HG03060 (cell line): ENCODE data around the gene CMTM4.
"Not testable (repeated sequence)": the region's sequence is repeated elsewhere in the genome, so short reads cannot be mapped to it uniquely, and the experiment has no call there.

ENCODE experiments used
- ATAC-seq: cut with Tn5 transposase; IDR thresholded peaks from one replicate; pipeline ENCODE4 v1.9.1; 2021; ENCODE audit warnings: low read depth, moderate number of reproducible peaks; ENCODE audit not compliant: unreplicated experiment

The CMTM4 gene

DNA sequence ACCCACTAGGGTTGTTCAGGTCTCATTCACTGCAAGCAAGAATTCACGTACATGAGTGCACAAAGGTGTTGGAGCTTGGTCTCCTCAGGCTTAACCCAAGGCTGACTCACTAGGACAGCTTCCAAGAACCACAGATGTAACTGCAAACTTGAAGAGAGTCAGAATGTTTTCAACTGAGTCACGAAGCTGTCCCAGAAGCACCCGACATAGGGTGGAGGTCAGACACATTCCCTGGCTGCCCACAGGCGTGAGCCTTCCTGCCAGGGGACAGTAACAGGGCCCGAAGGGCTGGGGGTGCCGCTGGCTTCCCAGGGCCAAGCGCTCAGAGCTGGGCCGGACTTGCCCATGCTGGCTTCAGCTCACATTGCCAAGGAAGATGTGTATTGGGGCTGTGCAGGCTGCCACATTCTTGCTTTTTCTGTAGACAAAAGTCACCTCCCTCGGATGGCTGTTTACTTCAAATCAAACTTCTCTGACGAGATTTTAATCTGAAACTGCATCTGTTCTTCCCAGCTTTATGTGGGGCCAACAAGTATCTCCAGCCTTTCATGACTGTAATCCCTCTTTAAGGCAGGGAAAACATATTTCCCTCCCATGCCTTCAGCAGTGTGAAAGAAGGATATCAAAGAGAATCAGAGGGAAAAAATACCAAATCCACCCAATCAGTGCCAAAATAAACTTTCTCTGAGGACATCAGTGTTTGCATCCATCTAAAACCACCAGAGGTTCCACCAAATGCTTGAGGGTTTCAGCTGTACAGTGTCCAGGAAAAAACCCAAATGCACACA is 77.8 kb downstream of the CMTM4 start:
- ATAC-seq: no peak

DNA sequence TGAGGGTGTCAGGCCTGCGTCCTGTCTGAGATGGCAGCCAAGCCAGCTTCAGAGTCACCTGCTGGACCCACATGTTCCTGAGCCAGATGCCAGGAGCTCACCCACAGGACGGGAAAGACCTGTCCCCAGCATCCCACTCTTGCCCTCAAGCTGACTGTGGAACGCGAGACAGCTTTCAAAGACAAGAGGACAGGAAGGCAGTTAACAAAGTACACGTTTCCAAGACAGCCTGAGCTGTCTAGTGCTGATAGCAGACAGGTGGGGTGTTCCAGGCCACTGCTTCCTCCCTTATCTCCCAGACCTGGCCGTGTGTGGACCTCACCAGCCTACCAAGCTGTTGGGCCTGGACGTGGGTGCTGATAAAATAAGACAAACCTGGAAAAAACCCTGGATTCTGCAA is 78.8 kb downstream of the CMTM4 start:
- no peak for ATAC-seq

DNA sequence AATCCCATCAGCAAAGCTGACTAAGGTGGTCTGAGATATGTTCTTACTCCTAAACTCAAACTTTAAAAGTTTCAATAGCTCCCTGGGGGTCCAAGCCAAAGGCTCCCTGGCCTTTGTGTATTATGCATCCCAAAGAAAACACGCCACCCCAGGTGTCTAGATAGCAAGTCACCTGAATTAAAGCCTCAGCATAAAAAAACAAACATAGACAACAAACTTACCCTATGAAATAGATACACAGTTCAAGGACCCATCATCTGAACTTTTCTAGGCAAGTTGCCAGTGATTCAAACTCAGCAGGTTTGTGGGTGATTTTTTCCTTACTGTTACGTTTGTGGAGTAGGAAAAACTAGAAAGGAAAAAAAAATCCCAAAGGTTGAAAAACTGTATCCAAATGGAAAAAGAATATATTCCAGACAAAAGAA is 79.5 kb downstream of the CMTM4 start:
- ATAC-seq: no peak

DNA sequence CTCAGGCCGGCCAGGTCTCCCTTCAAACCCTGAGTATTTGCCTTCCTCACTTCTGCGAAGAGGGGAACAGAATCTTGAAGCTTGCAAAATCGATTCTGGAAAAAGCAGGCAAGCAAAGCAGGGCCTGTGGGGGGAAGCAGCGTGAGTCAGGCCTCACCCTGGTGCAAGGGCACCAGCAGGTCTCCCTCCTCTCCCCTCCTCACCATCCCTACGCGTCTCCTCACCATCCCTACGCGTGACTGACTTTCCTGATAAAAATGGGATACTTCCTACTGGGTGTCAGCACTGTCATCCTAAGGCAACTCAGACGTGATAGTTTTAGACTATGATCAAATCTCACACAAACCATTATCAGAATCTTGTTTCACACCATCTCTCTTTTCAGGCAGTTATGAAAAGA is 80.0 kb downstream of the CMTM4 start:
- ATAC-seq: no peak

DNA sequence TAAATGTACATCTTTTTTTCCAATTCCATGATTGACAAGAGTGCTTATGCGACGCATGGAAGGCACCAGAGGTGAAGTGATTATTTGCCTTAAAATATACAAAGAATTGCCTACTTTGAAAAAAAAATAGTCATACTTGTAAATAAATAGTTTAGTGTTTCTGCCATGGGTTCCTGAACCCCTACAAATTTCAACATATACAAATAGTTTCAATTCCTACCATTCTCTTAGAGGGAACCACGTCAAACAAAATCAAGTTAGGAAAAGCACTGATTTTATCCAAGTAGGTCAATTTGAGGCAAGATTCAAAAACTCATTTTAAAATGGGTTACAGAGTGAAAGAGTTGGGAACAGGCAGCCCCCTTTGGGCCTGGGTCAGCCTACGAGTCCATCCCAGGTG is 80.4 kb downstream of the CMTM4 start:
- no peak for ATAC-seq

DNA sequence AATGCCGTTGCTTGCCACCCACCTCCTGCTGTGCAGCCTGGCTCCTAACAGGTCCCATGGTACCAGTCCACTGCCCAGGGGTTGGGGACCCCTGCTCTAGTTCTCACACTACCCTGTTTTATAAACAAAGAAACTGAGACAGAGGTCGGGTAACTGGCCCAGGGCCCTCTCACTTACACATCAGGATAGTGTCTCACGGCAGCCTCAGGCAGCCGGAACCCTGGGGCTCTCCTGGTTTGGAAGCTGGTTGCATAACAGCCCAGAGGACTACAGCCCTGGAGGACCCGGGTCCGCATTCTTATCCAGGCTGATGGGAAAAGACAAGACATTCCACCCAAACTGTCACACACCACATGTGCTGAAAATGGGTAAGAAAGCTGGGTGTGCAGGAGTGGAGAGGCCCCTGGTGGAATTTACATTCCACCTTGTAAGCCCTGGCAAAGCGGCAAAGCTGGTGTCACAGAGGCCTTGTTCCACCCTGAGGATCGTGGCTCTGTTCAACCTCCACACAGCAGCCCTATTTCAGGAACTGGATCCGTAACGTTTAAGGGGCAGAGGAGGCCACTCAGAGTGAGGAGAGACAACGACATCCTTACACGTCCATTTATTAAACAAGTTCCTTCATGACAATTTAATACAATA is 82.3 kb downstream of the CMTM4 start:
- no peak for ATAC-seq

DNA sequence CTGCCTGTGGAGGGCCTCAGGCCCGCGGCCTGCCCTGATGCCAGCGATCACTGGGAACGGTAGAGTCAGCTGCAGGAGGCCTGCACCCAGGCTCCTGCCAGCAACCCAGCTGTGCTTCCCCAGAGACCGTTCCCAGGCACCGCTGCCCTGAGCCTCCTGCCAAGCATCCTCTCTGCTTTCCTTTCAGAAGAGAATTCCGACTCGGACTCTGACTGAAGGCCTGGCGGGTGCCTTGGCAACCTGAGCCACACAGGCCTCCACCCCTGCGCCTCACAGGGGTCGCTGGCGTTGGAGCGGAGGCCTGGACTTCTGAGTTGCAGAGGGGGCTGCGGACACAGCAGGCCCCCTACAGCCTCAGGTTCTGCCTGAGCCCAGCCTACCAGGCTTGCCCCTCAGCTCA is 84.1 kb downstream of the CMTM4 start:
- no peak for ATAC-seq

DNA sequence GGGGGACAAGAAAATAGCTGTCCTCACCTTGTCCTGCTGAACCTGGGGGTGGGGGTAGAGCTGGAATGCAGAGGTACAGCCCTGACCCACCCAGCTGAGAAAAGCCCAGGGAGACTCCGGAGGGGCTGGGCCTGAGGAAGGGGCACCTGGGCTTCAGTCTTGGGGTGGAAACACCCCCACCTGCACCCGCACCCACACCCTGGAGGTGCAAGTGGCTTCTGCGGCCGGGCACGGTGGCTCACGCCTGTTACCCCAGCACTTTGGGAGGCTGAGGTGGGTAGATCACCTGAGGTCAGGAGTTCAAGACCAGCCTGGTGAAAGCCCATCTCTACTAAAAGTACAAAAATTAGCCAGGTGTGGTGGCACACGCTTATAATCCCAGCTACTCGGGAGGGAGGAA is 84.6 kb downstream of the CMTM4 start:
- not testable (repeated sequence) for ATAC-seq

DNA sequence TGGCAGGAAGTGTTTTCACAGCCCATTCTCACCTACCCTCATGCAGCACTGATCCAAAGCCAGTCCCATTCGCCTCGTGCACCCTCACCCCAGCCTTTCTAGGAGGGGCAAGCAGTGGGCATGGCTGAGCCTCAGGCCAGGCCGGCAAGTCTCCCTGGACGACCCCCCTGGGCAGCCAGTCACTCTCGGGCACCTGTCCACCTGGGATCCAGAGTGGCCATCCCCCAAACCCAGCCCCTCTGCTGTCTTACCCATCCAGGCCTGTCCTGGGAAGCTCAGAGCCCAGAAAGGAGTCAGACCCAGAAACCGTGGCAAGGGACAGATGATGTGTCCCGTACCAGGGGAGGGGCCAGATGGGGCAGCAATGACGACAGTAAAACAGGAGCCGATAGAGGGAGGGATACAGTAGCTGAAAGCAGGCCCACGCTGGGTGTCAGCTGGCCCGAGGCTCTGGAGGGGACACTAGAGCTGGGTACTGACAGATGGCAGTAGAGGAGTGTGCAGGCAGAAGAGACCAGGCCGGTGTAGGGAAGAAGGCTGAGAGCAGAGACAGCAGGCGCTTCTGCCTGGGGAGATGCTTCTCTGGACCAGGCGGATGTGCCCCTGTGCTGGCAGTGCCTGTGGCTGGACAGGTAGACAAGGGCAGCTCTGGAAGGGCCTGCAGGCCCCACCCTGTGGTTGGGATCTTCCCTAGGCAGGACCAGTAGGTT is 86.3 kb downstream of the CMTM4 start:
- ATAC-seq: no peak

DNA sequence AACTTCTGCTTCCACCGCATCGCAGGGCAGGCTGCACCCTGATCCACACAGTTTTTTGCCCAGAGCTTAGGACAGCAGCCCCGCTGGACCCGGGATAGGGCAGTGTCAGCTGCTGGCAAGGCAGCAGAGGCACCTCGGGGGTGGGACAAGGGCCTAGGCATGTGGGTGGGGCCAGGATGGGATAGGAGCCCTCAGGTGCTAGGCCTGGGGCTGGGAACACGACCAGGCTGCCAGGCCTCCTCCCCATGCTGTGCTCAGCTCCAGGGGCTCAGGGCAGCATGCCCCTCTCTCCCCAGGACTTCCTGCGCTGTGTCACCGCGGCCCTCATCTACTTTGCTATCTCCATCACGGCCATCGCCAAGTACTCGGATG is 87.4 kb downstream of the CMTM4 start:
- no peak for ATAC-seq

DNA sequence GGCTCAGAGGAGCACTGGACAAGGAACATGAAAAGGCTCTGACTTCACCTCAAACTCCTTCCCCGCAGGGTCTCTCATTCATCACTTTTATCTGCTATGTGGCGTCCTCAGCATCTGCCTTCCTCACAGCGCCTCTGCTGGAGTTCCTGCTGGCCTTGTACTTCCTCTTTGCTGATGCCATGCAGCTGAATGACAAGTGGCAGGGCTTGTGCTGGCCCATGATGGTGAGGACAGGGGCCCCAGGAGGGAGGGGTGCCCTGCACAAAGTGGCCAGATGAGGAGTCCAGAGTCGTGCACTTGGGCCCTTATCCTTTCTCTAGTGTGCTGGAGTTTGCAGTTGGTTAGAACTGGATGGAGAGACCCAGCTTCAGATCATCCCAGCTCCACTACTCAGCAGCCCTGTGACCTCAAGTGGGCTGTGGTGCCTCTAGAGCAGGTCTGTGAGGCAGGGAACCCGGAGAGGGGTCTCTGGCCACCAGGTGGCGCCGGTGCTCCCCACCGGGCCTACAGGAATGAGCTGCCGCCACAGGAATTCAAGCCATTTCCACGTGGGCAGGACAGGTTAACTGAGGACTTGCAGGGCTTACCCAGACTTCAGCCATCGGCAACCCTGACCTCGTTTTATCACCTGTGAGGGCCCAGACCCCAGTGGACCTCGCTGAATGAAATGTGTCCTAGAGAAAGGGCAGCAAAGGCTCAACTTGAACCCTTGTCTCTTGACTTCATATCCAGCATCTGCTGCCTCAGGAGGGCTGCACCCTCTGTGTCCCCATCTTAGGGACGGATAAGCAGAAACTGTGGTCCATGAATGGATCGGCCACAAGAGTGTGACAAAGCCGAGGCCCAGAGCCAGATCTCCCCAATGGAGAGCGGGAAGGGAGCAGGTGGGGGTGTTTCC is 88.1 kb downstream of the CMTM4 start:
- peak; percentile 28 for ATAC-seq

DNA sequence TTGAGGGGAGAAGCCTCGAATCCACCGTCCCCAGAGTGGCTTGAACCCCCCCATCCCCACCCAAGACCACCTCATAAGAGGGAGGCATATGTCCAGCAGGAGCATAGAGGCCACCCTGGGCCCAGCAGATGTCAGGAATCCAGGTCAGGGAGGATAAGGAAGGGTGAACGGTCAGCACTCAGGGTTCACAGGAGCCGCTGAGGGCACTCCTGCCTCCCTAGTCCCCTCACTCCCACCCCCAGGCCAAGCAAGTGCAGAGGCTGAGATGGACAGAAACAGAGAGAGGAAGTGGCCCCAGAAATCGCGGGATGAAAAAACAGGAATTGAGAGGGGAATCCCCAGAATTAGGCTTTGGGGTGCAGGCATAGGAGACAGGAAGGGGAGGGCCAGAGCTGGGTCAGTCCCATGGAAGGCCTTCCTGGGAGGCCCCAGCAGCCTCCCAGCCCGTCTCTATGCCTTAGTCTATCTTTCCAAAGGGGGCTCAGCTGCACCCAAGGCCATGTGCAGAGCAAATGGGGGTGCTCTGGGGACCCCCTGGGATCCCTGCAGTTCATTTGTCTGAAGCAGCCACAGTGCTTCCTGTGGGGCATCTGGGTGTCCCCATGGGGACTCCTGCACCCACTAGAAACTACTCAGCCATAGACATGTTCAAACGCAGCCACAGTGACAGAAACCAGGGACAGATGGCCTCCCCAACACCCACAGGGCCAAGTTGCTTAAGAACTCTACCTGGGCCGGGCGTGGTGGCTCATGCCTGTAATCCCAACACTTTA is 90.4 kb downstream of the CMTM4 start:
- peak; percentile 58 for ATAC-seq

DNA sequence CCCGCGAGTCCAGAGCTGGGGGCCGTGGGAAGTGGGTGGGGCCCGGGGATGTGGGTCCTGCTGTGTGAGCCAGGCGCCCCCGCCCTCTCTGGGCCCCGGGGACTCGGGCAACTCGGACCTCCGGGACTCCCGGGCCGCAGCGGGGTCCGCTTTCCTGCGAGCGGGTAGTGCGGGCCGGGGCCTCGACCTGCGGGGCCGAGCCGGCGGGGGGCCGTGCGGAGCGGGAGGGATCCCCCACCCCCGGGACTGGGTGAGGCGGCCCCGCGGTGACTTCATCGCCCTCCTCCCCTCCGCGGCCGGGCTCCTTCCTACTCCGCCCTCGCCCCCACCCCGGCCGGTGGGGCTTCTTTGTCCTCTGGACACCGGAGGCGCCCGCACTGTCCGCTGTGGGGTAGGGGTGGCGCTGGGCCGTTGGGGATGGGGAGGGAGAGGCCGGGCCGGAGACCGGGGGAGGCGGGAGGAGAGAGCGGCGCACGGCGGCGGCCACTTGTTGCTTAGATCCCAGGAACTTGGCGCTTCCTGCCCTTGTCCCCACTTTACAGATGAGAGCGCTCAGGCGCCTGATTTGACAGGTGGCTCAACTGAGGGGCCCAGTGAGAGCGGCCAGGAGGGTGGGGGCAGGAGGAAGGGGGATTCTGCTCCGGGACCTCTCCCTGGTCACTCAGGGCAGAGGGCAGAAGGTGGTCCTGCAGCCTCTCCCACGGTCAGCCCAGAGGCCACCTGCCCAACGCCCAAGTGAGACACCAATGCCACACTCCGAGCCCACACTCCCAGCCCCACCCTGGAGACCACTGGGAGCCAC is 91.2 kb downstream of the CMTM4 start:
- ATAC-seq: no peak

DNA sequence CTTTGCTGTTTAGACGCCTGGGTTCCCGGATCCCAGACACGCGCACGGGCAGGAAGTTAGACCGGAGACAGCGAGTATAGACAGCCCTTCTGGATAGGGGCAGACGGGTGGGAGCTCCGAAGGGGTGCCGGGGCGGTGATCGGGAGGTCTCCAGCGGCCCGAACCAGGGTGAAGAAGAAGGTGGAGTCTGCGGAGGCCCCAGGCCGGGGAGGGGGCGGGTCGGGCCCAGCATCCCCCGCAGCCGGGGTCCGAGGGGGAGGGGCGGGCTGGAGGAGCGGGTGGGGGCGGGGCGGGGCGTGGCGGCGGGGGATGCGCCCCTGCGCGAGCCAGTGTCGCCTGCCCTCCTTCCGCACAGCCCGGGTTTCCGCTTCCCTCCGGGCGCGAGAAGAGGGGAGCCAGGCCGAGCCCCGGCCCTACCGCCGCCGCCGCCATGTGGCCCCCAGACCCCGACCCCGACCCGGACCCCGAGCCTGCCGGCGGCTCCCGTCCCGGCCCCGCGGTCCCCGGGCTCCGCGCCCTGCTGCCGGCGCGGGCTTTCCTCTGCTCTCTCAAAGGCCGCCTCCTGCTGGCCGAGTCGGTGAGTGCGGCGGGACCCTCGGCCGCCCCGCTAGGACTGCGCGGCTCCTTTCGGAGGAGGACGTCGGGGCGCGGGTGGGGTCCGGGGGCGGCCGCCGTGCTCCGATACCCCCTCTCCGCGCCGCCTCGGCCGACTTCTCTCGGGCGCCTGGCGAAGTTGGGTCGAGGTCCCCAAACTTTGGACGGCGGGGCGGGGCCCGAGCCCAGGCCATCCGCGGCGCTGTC is 92.0 kb downstream of the CMTM4 start, which contains the start of gene CMTM3:
TSS of gene CMTM3 (plus strand) at position 329 of the 801 bp plus-strand sequence. CDS start at position 431, 102 bp downstream.
- ATAC-seq: no peak

DNA sequence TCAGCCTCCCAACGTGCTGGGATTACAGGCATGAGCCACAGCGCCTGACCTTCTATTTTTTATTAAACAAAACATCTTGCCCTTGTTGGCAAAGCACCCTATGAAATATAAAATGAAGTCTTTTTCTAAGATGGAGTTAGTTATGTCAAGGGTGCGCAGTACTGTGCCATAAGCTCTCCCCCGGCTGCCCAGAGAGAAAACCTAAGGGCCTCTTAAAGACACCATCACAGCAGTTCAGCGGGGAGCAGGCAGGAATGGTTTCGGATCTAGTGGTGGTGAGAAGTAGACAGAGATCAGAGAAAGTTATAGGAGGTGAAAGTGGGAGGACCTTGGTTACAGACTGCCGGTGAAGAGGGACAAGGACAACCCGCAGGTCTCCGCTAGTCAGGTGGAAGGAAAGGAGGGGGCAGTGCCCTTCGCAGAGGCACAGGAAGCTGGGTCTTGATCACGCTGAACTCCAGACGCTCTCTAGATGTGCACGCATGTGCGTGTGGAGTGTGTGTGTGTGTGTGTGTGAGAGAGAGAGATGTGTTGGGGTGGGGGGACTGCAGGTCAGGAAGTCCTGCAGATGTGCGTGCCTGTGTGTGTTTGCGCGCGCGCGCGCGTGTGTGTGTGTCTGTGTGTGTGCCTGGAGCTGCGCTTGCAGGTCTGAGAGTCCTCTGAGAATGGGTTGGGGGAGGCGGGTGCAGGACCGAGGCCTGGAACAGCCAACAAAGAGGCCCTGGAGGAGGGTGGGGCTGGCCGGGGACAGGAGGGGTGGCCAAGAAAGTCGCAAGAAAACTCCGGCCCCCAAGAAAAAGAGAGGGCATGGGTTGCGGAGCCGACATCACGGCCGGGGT is 92.8 kb downstream of the CMTM4 start:
- ATAC-seq: no peak

DNA sequence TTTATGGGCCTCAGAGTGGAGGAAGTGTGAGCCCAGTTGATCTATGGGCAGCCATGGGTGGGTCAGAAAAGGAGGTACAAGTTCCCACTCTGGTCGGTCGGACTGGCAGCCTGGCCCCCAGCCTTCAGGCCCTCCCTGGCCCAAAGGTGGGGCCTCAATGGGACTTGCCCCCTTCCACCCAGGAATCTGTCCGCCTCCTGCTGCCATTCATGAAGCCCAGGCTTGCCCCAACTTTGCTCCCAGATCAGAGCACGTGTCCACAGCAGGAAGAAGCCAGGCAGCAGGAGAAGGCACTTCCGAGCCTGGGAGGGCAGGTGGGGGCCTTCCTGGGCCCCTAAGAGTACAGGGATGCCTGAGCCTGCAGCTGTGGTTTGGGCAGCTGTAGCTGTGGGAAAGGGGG is 95.1 kb downstream of the CMTM4 start:
- ATAC-seq: no peak

DNA sequence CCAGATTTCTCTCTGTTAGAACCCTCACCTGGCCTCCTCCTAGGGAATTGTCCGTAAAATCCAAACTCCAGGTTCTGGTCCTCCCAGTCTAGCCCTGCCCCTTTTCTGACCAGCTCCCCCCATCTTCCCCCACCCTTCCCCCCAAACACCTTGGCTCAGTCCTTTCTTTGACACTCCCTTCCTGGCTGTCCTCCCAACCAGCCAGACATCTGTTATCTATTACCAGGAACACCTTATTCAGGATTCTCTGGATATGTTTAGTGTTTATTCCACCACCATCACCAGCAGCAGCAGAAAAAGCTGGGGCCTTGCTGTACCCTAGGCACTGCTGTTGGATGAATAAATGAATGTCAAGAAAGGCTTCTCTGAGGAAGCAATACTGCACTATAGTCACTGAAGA is 96.1 kb downstream of the CMTM4 start:
- ATAC-seq: no peak
